Ectodermal cell (in vitro differentiated cells): ENCODE measurements around the gene NEU4.

Experiments
- H3K27ac ChIP-seq: 2 replicates; pipeline ENCODE4 v1.7.0; 2013; ENCODE audit warnings: mild to moderate bottlenecking, low read depth, low read length; ENCODE audit not compliant: insufficient read depth, poor library complexity, severe bottlenecking
- H3K27me3 ChIP-seq: 2 replicates; pipeline ENCODE4 v1.7.0; 2013; ENCODE audit warnings: mild to moderate bottlenecking, low read length; ENCODE audit not compliant: insufficient read depth, control insufficient read depth, poor library complexity, severe bottlenecking
- H3K36me3 ChIP-seq: one replicate; pipeline ENCODE4 v1.7.0; 2013; ENCODE audit warnings: low read length; ENCODE audit not compliant: control insufficient read depth, insufficient read depth
- H3K4me1 ChIP-seq: one replicate; pipeline ENCODE4 v1.7.0; 2013; ENCODE audit warnings: low read length; ENCODE audit not compliant: control insufficient read depth, insufficient read depth
- H3K4me3 ChIP-seq: 2 replicates; pipeline ENCODE4 v1.7.0; 2013; ENCODE audit warnings: low read depth, low read length, control low read depth; ENCODE audit not compliant: insufficient read depth
- H3K9me3 ChIP-seq: 2 replicates; pipeline ENCODE4 v1.7.0; 2013; ENCODE audit warnings: mild to moderate bottlenecking, low read length, moderate library complexity; ENCODE audit not compliant: control insufficient read depth
- WGBS, 2 experiments: methylation state at CpG; one replicate each; pipeline ENCODE4 v1.1.7; 2013; ENCODE audit warnings: missing lambda C conversion rate in 2 of 2; 5-methylcytosine and 5-hydroxymethylcytosine counted together

NEU4 gene

DNA sequence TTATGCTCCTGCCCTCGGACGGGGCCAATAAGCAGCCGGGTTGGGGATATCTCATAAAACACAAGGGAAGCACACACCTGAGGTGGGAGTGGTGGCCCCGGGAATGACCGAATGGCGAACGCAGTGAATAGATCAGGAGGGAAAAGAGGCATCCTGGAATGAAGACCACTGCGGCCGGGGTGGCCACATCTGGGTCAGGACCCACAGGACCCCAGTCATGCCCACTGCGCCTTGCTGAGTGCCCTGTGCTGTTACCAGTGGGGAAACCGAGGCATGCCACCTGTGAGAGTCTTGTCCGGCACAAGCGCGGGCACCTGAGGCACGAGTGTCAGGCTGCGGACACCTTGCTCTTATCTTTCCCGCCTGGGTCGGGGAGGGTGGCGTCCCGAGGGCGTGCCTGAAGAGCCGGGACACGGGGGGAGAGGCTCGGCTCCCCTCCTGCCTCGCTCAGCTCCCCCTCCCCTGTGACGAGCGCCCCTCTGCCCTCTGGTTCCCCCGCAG, 48.1 kb downstream of the NEU4 start:
- Histone ChIP-seq H3K36me3 (no peaks in the 10 kb centered on the region), H3K4me3 (no peak overlapping the region), H3K4me1 (peaks cover 7% of the 10 kb centered on the region), H3K9me3 (no peaks in the 10 kb centered on the region), H3K27me3 (no peaks in the 10 kb centered on the region), H3K27ac (no peak overlapping the region)
- 93 to 94% methylated on average over 28 of the region's 28 CpGs for WGBS, 2 experiments

DNA sequence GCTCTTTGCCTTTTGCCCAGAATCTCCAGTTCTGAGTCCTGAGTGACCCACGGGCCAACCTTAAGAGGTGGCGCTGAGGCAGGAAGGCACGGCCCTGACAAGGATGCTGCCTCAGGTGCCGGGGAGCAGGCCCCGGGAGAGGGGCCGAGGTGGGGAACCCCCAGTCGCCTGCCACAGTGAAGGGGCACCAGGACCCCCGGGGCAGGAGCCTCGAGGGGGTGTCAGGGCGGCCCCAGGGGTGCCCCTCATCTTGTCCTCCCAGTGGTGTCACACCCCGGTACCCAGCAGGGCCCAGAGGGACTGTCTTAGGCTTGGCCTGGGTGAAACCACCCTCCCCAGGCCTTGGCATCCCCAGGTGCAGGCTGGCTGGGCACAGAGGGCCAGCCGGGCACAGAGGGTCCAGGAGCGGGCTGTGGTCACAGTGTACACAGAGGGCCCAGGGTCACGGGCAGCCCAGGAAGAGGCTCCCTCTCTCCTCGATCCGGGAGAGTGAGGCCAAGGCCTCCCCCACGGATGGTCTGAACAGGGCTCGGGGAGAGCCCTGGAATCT, 48.7 kb downstream of the NEU4 start:
- H3K4me1 ChIP-seq: peaks cover 4% of the 10 kb centered on the region
- no peak overlapping the region for H3K4me3 ChIP-seq
- H3K36me3 ChIP-seq: no peaks in the 10 kb centered on the region
- no peak overlapping the region for H3K27ac ChIP-seq
- no peaks in the 10 kb centered on the region for H3K27me3 ChIP-seq
- 93 to 94% methylated on average over 18 of the region's 18 CpGs for WGBS, 2 experiments
- no peaks in the 10 kb centered on the region for H3K9me3 ChIP-seq

DNA sequence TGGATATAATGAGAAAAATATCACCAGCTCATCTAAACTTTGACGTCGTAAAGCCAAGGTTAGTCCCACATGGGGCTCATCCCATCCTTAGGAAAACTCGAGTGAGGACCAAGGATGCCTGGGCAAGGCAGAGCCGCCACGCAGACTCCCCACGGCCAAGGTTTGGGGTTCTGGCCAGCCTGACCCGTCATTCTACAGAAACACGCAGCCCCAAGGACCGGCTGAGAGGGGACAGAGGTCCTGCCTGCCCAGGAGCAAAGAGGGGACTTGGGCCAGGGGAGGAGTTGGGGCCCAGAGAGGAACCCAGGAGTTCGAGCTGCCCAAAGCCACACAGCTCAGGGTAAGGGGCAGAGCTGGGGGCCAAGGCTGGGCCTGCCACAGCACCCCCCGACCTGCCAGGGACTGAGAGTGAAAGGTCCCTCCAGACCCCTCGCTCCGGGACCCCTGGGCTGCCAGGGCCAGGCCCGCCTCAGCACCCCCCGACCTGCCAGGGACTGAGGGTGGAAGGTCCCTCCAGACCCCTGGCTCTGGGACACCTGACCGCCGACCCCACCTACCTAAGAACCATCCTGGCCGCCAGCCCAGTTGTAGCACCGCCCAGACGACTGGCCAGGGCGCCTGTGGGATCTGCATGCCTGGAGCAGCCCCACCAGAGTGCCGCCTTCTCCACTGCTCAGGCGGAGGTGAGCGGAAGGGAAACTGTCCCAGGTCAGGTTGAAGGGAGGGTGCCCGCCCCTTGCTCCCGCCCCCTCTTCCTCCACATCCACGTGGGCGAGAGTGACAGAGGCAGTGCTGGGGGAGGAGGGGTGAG, 49.4 kb downstream of the NEU4 start, which contains the start of gene PDCD1:
Gene PDCD1 (minus strand): TSS at position 689 of the 811 bp plus-strand sequence. CDS start 56 bp downstream, at position 633.
- Histone ChIP-seq H3K9me3 (no peaks in the 10 kb centered on the region), H3K4me1 (peaks cover 4% of the 10 kb centered on the region), H3K27me3 (no peaks in the 10 kb centered on the region), H3K4me3 (no peak within 1 kb of the TSS), H3K36me3 (no peaks in the 10 kb centered on the region), H3K27ac (no peak within 1 kb of the TSS)
- WGBS, 2 experiments: 77 to 78% methylated on average over 26 to 27 of the region's 28 CpGs

DNA sequence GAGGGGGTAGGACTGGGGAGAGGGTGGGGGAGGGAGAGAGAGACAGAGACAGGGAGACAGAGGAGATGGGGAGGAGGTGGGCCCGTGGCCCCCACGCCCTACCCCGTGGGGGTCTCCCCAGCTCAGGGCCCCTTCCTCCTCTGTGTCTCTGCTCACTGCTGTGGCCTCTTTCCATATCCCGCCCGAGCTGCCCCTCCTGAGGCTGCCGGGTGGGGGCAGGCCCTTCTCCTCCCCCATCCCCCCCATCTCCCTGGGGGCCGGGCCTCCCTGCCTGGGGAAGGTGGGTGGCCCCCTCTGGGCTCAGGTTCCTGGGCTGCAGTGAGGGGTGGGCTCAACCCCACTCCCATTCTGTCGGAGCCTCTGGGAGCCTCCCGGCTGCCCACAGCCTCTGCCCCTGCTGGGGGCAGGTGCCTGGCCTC, 50.0 kb downstream of the NEU4 start:
- 60 to 61% methylated on average over 9 of the region's 9 CpGs for WGBS, 2 experiments
- H3K27ac ChIP-seq: no peak overlapping the region

DNA sequence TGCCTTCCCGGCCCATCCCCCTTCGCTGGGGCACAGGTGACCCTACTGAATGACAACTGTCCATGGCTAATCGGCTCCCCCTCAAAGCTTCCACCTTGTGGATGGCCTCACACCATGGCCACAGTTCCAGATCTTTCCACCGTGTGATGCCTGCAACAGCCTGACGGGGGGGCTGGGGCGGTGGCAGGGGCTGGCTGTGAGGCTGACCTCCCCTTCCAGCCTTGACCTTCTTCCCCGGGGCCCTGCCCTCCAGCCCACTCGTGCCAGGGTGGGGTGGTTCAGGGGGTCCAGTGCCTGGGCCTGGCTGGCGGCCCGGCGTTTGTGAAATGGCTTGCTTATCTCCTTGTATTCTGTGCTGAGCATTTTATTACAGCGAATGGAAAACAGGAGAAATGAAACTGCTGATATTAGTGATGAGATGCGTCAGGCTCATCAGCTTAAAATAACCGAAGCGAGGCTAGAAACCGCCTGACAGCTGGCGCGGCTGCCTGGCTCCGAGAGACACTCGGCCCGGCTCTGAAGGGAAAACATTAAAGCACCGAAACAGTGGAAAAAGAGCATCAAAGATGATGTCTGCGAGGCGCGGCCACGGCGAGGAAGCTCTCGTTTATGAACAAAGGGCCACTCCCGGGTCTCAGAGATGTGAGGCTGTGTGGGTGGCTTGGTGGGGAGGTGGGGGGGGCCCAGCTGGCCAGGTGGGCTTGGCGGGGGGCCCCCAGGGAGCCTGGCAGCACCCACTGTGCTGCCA, 50.6 kb downstream of the NEU4 start:
- WGBS, 2 experiments: 84 to 87% methylated on average over 30 of the region's 30 CpGs
- no peak overlapping the region for H3K27ac ChIP-seq

More for the DNA sequence above, 50.0 kb downstream of the NEU4 start:
- Histone ChIP-seq H3K9me3 (no peaks in the 10 kb centered on the region), H3K36me3 (no peaks in the 10 kb centered on the region), H3K4me1 (peaks cover 4% of the 10 kb centered on the region), H3K4me3 (no peak overlapping the region), H3K27me3 (no peaks in the 10 kb centered on the region)

DNA sequence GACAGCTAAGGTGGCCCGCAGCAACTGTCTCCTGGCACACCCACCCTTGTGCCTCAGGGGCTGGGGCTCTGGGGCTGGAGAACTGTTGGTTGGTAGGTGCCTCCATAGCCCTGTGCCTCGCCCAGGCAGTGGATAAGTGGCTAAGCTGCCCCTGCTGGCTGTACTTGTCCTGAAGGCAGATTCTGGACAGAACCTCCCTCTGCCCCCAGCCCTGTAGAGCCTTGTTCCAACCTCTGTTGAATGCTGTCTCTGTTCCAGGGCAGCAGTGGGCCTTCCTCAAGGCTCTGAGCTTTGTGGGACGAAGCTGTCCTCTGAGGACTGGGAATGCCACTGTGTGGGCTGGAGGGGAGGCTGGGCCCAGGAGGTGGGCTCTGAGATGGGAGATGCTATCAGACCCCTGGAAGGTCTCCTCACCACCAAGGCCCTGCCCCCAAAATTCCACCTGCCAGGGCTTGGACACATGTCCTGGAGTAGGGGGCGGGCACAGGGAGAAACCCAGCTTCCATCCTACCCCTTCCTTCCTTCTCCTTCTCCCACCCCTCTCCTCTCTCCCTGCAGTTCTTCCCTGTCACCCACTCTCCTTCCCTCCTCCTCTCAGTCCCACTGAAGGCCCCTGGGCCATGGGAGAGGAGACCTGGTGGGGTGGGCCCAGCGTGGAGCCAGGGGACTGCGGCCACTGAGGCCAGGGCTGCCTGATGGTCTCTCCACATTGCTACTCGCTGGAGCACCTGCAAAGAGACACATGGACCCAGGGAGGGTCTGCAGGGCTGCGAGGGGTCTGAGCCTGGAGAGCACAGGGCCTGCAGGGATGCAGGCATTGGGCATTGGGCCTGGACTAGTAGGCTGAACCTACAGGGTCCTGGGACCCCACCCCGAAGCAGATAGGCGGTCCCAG, 51.4 kb downstream of the NEU4 start:
- H3K4me3 ChIP-seq: no peak overlapping the region
- H3K27me3 ChIP-seq: no peaks in the 10 kb centered on the region
- no peak overlapping the region for H3K27ac ChIP-seq
- H3K9me3 ChIP-seq: no peaks in the 10 kb centered on the region
- no peaks in the 10 kb centered on the region for H3K36me3 ChIP-seq
- peaks cover 4% of the 10 kb centered on the region for H3K4me1 ChIP-seq
- 85 to 88% methylated on average over 10 of the region's 10 CpGs for WGBS, 2 experiments

More for the DNA sequence above, 50.6 kb downstream of the NEU4 start:
- H3K9me3 ChIP-seq: no peaks in the 10 kb centered on the region
- no peaks in the 10 kb centered on the region for H3K27me3 ChIP-seq
- no peak overlapping the region for H3K4me3 ChIP-seq
- H3K36me3 ChIP-seq: no peaks in the 10 kb centered on the region
- H3K4me1 ChIP-seq: peaks cover 4% of the 10 kb centered on the region

DNA sequence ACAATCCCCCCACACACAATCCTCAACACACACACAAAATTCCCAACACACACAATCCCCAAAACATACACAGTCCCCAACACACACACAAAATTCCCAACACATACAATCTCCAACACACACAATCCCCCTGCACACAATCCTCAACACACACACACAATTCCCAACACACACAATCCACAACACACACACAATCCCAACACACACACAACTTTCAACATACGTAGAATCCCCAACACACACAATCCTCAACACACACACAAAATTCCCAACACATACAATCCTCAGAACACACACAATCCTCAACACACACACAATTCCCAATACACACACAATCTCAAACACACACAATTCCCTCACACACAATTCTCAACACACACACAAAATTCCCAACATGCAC, 52.3 kb downstream of the NEU4 start:
- Histone ChIP-seq H3K27ac (no peak overlapping the region), H3K27me3 (no peaks in the 10 kb centered on the region), H3K4me3 (no peak overlapping the region), H3K4me1 (peaks cover 4% of the 10 kb centered on the region), H3K9me3 (no peaks in the 10 kb centered on the region), H3K36me3 (no peaks in the 10 kb centered on the region)
- 91 to 92% methylated on average over 1 of the region's 1 CpG for WGBS, 2 experiments

DNA sequence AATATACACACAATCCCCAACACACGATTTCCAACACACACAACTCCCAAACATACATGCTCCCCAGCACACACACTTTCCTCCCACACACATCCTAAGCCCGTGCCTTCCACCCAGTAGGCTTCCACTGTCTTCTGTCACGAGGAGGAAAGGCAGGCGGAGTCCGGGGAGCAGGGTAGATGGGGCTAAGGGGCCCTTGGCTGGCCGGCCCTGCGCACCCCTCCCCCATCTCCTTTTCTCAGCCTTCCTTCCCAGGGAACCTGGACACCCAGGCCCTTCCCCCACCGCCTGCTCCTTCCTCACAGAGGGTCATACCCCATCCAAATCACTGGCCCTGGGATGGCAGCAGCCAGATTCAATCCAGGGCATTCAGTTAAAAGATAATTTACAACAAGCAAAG, 53.1 kb downstream of the NEU4 start:
- 68 to 72% methylated on average over 8 of the region's 8 CpGs for WGBS, 2 experiments
- Histone ChIP-seq H3K36me3 (no peaks in the 10 kb centered on the region), H3K9me3 (no peaks in the 10 kb centered on the region)

DNA sequence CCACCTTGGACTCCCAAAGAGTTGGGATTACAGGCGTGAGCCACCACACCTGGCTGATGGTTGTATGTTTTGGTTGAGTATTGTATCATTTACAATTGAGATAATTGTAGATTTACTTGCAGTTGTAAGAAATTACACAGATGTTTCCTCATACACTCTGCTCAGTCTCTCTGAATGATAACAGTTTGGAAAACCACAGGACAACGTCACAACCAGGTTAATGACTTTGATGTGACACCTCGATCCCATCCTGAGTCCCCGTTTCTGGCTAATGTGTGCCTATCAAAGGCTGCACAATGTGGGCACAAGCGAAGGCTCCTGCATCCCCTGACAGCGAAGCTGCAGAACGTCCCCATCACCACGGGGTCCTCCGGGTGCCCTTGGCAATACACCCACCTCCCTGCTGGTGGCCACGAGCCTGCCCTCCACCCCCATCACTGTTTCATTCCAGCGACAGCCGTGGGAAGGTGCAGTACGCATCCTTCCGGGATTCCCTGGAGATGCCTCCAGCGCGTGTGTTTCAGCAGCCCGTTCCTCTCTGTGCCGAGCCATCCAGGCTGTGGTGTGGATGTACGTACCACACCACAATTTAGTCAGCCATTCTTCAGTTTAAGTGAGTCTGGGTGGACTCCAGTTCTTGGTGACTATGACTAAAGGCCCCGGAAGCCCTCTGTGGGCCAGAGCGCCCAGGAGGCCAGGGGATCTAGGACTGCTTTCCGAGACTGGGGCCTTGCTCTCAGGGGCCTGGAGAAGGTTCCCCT, 54.0 kb downstream of the NEU4 start:
- Histone ChIP-seq H3K4me3 (no peak overlapping the region), H3K27ac (no peak overlapping the region), H3K4me1 (peaks cover 4% of the 10 kb centered on the region), H3K9me3 (no peaks in the 10 kb centered on the region), H3K27me3 (no peaks in the 10 kb centered on the region), H3K36me3 (no peaks in the 10 kb centered on the region)
- WGBS, 2 experiments: 92 to 94% methylated on average over 22 of the region's 22 CpGs

More for the DNA sequence above, 53.1 kb downstream of the NEU4 start:
- Histone ChIP-seq H3K4me3 (no peak overlapping the region), H3K27me3 (no peaks in the 10 kb centered on the region), H3K27ac (no peak overlapping the region), H3K4me1 (peaks cover 4% of the 10 kb centered on the region)
